ENCODE data around the gene GCNT3. TPM values are rescaled to one million over a fixed set of nuclear protein-coding genes. Genes with fewer than 3 reads are reported as not detected.
"Not testable (repeated sequence)": the region's sequence is repeated elsewhere in the genome, so short reads cannot be mapped to it uniquely, and the experiment has no call there.

Gene GCNT3
- total RNA-seq, 2 donors from 2014 or later: not detected

- peaks cover 8% of the 10 kb centered on the region for H3K4me1 Mint-ChIP-seq
- H3K27me3 Mint-ChIP-seq: no peaks in the 10 kb centered on the region
- H3K4me3 Mint-ChIP-seq: no peak overlapping the region
- no peaks in the 10 kb centered on the region for H3K9me3 ChIP-seq (ENCODE audit: control insufficient read depth, low read length, poor library complexity, severe bottlenecking)
- H3K36me3 Mint-ChIP-seq (ENCODE audit: low read depth): peaks cover 10% of the 10 kb centered on the region
- DNase-seq: no peak
- H3K27ac Mint-ChIP-seq: peak overlapping the region; percentile 72
- ATAC-seq: no peak
Measured at GRCh38 chr15:59644756-59645155, 33.2 kb downstream of the GCNT3 start.

- H3K36me3 Mint-ChIP-seq (ENCODE audit: low read depth); ATAC-seq; H3K4me3 Mint-ChIP-seq; H3K27me3 Mint-ChIP-seq; H3K9me3 ChIP-seq (ENCODE audit: control insufficient read depth, low read length, poor library complexity, severe bottlenecking); H3K4me1 Mint-ChIP-seq; DNase-seq; H3K27ac Mint-ChIP-seq: not testable (repeated sequence)
Measured at GRCh38 chr15:59645812-59646211, 34.2 kb downstream of the GCNT3 start.

- H3K9me3 ChIP-seq (ENCODE audit: control insufficient read depth, low read length, poor library complexity, severe bottlenecking): no peaks in the 10 kb centered on the region
- peaks cover 8% of the 10 kb centered on the region for H3K4me1 Mint-ChIP-seq
- H3K27me3 Mint-ChIP-seq: no peaks in the 10 kb centered on the region
- DNase-seq (no peak), ATAC-seq (no peak)
- peaks cover 10% of the 10 kb centered on the region for H3K36me3 Mint-ChIP-seq (ENCODE audit: low read depth)
- no peak overlapping the region for H3K27ac Mint-ChIP-seq
- no peak overlapping the region for H3K4me3 Mint-ChIP-seq
Measured at GRCh38 chr15:59646277-59646676, 34.7 kb downstream of the GCNT3 start.

GRCh38 chr15:59647085-59647484, 35.5 kb downstream of the GCNT3 start:
- no peak for ATAC-seq
- Mint-ChIP-seq H3K4me1 (peaks cover 8% of the 10 kb centered on the region), H3K27me3 (no peaks in the 10 kb centered on the region), H3K27ac (no peak overlapping the region), H3K4me3 (no peak overlapping the region), H3K36me3 (ENCODE audit: low read depth) (peaks cover 10% of the 10 kb centered on the region)
- DNase-seq: no peak
- no peaks in the 10 kb centered on the region for H3K9me3 ChIP-seq (ENCODE audit: control insufficient read depth, low read length, poor library complexity, severe bottlenecking)

GRCh38 chr15:59649603-59650002, 38.0 kb downstream of the GCNT3 start:
- ATAC-seq (no peak), DNase-seq (no peak)
- no peaks in the 10 kb centered on the region for H3K9me3 ChIP-seq (ENCODE audit: control insufficient read depth, low read length, poor library complexity, severe bottlenecking)
- Mint-ChIP-seq H3K27me3 (no peaks in the 10 kb centered on the region), H3K4me1 (peaks cover 9% of the 10 kb centered on the region), H3K36me3 (ENCODE audit: low read depth) (peaks cover 9% of the 10 kb centered on the region), H3K4me3 (no peak overlapping the region), H3K27ac (no peak overlapping the region)

- H3K9me3 ChIP-seq (ENCODE audit: control insufficient read depth, low read length, poor library complexity, severe bottlenecking): no peaks in the 10 kb centered on the region
- ATAC-seq: no peak
- Mint-ChIP-seq H3K36me3 (ENCODE audit: low read depth) (peaks cover 2% of the 10 kb centered on the region), H3K27ac (no peak overlapping the region), H3K4me1 (peaks cover 7% of the 10 kb centered on the region), H3K4me3 (no peak overlapping the region), H3K27me3 (no peaks in the 10 kb centered on the region)
- DNase-seq: no peak
Measured at GRCh38 chr15:59654046-59654445, 42.5 kb downstream of the GCNT3 start.

- no peaks in the 10 kb centered on the region for H3K9me3 ChIP-seq (ENCODE audit: control insufficient read depth, low read length, poor library complexity, severe bottlenecking)
- H3K4me1 Mint-ChIP-seq: peaks cover 10% of the 10 kb centered on the region
- H3K27ac Mint-ChIP-seq: no peak within 1 kb of the TSS
- H3K36me3 Mint-ChIP-seq (ENCODE audit: low read depth): peaks cover 4% of the 10 kb centered on the region
- no peaks in the 10 kb centered on the region for H3K27me3 Mint-ChIP-seq
- peak within 1 kb of the TSS; percentile 92 for H3K4me3 Mint-ChIP-seq
- ATAC-seq: peak; percentile 99
- peak; percentile 85 to 92 (median 88) for DNase-seq
Measured at GRCh38 chr15:59656897-59657634, 45.5 kb downstream of the GCNT3 start, which contains the start of gene GTF2A2. Gene GTF2A2 (minus strand): TSS chr15:59657515. CDS start chr15:59652277, 5,238 bp downstream.

- DNase-seq (no peak), ATAC-seq (peak; percentile 27)
- peaks cover 10% of the 10 kb centered on the region for H3K4me1 Mint-ChIP-seq
- H3K36me3 Mint-ChIP-seq (ENCODE audit: low read depth): peaks cover 4% of the 10 kb centered on the region
- no peaks in the 10 kb centered on the region for H3K27me3 Mint-ChIP-seq
- peak overlapping the region; percentile 92 for H3K4me3 Mint-ChIP-seq
- H3K9me3 ChIP-seq (ENCODE audit: control insufficient read depth, low read length, poor library complexity, severe bottlenecking): no peaks in the 10 kb centered on the region
- H3K27ac Mint-ChIP-seq: no peak overlapping the region
Measured at GRCh38 chr15:59657635-59658125, 46.1 kb downstream of the GCNT3 start.

GRCh38 chr15:59659366-59659765, 47.8 kb downstream of the GCNT3 start:
- no peak for ATAC-seq
- Mint-ChIP-seq H3K27me3 (no peaks in the 10 kb centered on the region), H3K4me3 (no peak overlapping the region), H3K27ac (no peak overlapping the region), H3K36me3 (ENCODE audit: low read depth) (peaks cover 2% of the 10 kb centered on the region), H3K4me1 (peaks cover 7% of the 10 kb centered on the region)
- no peak for DNase-seq
- no peaks in the 10 kb centered on the region for H3K9me3 ChIP-seq (ENCODE audit: control insufficient read depth, low read length, poor library complexity, severe bottlenecking)

- no peak overlapping the region for H3K27ac Mint-ChIP-seq
- DNase-seq: no peak
- peaks cover 7% of the 10 kb centered on the region for H3K4me1 Mint-ChIP-seq
- H3K36me3 Mint-ChIP-seq (ENCODE audit: low read depth): peaks cover 2% of the 10 kb centered on the region
- H3K9me3 ChIP-seq (ENCODE audit: control insufficient read depth, low read length, poor library complexity, severe bottlenecking): no peaks in the 10 kb centered on the region
- H3K4me3 Mint-ChIP-seq: no peak overlapping the region
- ATAC-seq: no peak
- H3K27me3 Mint-ChIP-seq: no peaks in the 10 kb centered on the region
Measured at GRCh38 chr15:59662260-59662659, 50.7 kb downstream of the GCNT3 start.

- peaks cover 2% of the 10 kb centered on the region for H3K36me3 Mint-ChIP-seq (ENCODE audit: low read depth)
- H3K4me3 Mint-ChIP-seq: no peak overlapping the region
- no peak for ATAC-seq
- H3K27ac Mint-ChIP-seq: no peak overlapping the region
- no peaks in the 10 kb centered on the region for H3K27me3 Mint-ChIP-seq
- DNase-seq: no peak
- H3K9me3 ChIP-seq (ENCODE audit: control insufficient read depth, low read length, poor library complexity, severe bottlenecking): no peaks in the 10 kb centered on the region
- H3K4me1 Mint-ChIP-seq: no peaks in the 10 kb centered on the region
Measured at GRCh38 chr15:59668556-59668955, 57.0 kb downstream of the GCNT3 start.

Data from T-helper 17 cell (primary cell).